Stimulated activated CD4-positive, alpha-beta T cell treated with anti-CD3 and anti-CD28 coated beads, Interleukin-1b, Interleukin-23, amount 100 ng/mL, for 48 hours (primary cell): Measurements from ENCODE around the gene PLA2G4F.

Source experiments
- DNase-seq: peaks from one replicate; pipeline ENCODE4 v3.0.0-alpha.2; 2020

The PLA2G4F gene

DNA sequence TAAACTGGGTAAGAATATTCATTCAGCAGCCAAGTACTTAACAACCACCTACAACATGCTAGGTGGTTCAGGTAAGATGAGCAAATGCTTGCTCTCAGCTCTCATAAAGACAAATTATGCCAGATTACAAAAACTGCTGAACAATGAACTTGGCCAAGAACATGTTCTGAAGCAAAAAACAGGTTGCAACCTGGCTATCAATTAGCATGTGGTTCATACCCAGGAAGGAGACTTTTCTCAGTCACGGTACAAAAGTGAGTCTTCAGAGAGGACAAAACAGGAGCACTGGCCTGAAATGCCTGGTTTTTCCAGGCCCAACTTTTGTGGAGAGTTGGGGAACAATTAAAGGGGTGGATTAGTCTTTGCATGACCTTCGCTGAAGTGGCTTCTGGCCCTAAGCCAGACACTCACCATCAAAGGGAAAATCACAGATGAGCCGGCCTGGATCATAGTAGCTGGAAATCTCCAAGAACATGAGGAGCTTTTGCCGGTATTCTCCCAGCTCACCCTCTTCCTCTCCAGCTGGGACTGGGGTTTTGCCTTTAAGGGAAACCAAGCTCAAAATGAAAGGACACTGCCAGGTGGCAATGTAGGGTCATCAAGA lies 7.6 kb upstream of the PLA2G4F start:
- no peak for DNase-seq

DNA sequence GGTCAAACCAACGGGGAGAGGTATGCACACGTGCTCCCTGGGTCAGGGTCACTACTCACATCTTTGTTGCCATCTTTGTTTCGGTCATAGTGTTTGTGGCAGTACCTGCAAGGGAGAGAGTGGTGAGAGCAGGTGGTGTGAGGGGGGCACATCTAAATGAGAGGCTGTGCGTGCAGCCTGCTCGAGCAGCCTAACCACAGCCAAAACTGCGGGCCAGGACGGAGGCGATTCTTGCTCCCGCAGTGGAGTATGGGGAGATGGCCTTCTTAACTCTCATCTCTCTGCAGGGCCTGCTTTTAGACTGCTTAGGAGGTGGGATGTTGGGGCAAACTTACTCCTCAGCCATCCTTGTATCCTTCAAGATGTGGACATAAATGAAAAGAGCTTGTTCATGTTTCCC lies 6.9 kb upstream of the PLA2G4F start:
- DNase-seq: no peak

DNA sequence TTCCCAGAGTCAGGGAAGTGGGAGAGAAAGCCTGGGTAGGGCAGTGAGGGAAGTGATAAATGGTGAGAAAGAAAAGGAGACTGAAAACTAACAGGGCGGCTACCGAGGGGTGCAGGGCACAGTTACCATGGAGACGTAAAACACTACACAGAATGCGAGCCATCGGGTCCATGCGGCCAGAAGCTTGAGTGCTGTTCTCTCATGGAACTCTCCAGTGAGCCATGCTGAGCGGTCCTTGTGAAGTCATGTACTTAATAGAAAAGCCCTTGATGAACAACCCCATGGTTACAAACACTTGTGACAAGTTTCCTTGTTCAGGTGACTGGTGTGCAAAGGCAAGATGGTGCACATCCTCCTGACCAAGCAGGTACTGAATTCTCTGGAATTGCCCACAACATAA lies 3.7 kb upstream of the PLA2G4F start:
- no peak for DNase-seq

DNA sequence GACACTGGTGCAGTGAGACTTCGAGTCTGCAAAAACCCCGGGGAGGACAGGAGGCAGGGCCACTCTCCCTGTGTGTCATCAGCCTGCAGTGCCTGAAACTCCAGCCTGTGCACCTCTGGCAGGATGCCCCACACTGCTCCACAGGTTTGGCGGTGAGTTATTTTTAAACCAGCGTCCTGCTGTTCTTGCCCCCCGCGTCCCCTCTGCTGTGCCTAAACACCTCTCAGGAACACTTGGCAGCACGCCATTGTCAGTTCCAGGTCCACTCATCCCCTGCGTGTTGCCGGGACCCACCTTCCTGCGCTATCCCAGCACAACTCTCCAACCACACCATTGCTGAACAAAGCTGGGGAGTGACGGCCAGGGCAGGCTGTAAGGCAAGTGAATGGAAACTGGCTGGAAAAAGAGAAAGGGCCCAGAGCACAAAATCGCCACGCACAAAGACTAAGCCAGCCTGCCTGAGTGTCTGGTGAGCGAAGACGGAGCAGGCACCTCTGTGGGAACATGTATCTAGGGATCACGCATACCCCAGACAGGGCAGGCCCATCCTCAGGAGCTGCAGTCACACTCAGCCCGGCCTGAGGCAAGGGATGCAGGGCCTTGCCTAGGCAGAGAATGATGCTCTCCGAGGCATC lies 3.1 kb upstream of the PLA2G4F start:
- DNase-seq: no peak

DNA sequence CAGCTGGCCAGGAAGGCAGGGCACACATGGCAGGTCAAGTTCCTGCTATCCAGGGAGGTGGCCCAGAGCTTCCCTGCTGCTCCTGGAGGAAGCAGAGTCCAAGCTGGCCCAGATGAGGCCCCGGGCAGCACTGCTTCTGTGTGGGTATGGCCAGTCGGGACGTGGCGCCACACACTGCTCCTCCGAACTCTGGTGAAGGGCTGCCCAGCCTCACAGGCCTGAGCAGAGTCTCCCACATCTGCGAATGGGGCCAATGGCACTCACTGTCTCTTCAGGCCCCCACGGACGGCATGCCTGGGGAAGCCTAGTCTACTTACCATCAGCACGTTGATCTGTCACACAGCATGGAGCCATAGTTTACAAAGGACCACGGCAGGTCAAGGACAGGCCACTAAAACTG lies 2.5 kb upstream of the PLA2G4F start:
- DNase-seq: no peak

DNA sequence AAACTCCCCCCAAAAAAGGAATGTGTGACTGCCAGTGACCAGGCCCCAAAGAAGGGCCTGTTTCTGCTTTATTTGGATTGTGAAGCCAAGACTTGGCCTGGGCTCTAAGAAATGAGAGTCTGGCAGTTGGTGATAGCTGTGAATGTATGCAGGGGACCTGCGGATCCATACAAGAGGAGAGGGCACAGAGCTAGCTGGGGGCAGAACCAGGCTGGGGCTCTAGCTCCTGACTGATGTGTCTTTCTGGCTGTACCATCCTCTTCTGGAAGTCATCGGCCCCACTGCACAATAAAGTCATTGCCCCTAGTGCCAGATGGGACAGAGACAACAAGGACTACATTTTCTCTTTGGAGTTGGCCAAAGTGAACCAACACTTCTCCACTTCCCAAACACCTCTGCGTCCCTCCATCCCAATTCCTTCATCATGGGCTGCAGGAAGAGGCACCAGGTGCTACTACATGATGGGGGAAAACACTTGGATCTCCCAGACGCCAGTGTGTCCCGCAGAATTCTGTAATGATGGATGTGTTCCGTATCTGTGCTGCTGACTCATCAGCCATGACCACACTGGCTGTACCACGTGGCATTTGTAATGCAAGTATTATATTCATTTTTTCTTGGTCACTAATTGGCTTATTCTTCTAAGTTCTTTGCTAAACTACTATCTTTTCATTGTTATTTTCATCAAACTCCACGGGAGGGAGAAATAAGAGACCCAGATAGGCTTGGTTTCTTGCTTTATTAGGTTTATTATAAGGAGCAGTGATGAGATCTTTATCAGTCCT lies 1.7 kb upstream of the PLA2G4F start:
- DNase-seq: no peak

DNA sequence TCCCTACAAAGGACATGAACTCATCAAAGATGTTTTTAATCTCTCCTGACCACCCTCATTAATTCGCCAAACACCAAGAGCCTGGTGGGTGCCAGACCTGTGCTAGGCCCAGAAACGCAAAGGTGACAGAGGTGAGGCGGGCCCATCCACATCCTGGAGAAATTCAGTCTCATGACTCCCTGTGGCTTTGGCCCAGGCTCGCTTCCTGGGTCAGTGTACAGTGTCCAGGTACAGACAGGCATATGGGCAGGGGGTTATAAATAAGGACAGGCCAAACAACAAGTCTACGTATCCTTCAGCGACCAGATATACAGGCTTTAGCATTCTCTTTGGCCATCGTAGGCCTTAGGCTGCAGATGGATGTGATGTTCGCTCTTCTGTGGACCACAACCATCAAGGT lies 945 bp upstream of the PLA2G4F start:
- DNase-seq: no peak

DNA sequence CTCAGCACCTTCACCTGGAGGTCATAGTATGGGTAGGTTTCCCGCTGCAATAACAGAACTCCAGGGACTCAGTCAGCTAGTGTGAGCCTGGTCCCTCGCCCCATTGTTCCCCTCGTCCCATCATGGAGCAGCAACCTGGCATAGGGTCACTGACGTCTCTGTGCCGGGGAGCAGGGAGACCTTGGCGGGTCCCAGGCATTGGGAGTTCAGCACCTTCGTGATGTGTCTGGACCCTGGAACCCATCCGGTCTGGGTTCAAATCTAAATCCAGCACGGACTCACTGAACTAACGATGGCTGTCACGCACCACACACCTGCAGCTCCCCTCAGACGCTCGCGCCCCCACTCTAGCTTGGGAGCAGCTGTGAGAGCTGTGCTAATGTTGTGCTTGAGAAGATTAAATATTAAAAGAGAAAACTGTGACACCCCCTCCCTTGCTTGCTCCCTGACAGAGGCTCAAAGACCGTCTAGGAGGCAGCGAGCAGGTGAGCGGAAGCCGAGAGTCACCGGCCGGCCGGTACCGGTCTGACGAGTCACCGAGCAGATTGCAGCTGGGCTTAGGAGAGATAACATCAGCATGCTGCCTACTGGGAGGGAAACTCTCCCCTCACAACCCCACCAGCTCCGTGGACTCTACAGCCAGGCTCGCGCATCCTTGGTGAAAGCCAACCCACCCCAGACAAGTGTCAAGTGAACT lies 742 bp downstream of the PLA2G4F start:
- DNase-seq: no peak

DNA sequence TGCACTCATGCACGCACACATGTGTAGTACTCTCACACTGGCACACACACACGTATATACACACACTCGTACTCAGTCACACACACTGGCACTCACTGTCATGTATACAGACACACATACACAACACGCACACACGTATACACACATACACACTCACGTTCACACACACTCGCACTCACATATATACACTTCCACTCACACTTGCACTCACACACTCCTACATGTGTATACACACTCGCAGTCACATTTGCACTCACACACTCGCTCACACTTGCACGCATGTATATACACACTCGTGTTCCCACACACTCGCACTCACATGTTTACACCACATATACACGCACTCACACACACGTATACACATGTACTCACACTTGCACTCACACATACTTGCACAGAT lies 1.5 kb downstream of the PLA2G4F start:
- no peak for DNase-seq

DNA sequence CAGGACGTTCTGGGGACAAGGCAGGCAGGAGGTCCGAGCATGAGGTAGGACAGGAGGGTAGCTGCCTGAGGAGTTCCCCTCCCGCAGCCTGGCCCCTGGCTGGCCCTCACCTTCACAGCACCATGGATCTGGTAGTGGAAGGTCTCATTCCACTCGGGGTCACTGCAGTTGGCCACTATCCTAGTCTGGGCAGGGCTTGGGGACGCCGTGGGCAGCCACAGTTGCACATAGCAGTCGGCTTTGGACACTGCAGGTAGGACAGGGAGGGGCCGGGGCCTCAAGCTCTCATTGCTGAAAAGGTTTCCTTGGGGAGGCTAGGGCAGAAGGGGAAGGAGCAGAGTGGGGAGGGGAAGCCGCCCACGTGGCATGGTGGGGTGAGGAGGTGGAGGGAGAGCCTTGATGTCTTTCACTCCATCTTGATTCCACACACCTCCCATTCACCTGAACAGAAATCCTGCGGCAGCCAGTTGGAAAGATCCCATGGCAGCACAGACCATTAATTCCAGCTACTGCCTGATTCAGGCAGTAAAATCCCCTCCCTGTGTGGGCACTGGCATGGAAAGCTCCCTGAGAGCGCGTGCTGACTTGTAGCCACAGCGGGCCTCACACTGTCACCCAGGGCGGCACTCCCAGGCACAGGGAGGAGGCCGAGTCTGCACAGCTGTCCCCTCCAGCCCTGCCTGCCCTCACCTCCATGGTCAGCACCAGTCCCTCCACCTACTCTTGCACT lies 2.1 kb downstream of the PLA2G4F start:
- DNase-seq: no peak

DNA sequence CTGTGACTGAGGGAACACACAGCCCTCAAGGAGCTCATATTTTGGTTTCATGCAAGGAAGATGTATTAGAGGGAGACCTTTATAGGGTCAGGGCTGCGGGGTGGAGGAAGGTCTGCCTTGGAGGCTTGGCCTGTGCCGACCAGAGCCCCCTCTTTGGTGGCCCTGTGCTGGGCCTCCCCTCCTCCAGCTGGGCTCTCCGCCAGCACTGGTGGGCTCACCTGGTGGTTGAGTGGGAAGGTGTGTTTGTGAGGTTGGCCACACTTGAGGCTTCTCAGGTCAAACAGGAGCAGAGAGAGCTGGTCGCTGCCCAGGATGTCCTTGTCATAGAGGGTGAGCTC lies 2.6 kb downstream of the PLA2G4F start:
- DNase-seq: no peak

DNA sequence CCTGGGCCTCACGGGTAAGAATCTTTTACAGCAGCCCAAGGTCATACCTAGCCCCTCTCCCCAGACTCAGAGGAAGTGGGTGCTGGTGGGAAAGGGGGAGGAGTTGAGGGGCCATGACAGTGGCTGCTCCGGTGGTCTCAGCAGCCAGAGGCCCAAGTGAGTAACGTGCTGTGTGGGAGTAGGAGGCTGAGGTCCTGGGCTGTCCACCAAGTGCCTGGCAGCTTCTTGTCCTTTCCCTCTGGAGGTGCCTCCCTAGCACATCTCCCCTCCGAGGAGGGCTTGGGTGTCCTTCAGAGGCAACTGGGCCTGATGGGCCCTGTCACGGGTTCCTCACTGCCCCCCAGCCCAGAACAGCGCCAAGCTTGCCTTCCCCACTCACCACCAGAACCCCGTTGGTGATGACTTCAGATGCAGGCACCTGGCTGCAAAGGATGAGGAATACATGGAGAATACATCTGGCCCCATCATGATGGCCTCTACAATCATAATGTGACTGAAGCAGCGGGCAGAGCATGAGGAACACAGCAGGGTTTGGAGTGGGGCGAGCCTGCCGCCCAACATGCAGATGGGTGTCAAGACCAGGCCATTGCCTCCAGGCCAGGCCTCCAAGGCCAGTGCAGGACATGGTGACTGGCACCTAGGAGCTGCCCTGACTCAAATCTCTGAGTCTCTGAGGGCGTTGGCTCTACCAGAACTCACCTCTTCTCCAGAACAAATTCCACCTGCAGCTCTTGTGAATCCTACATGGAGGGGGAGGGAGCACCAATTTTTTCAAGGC lies 3.3 kb downstream of the PLA2G4F start:
- DNase-seq: no peak

DNA sequence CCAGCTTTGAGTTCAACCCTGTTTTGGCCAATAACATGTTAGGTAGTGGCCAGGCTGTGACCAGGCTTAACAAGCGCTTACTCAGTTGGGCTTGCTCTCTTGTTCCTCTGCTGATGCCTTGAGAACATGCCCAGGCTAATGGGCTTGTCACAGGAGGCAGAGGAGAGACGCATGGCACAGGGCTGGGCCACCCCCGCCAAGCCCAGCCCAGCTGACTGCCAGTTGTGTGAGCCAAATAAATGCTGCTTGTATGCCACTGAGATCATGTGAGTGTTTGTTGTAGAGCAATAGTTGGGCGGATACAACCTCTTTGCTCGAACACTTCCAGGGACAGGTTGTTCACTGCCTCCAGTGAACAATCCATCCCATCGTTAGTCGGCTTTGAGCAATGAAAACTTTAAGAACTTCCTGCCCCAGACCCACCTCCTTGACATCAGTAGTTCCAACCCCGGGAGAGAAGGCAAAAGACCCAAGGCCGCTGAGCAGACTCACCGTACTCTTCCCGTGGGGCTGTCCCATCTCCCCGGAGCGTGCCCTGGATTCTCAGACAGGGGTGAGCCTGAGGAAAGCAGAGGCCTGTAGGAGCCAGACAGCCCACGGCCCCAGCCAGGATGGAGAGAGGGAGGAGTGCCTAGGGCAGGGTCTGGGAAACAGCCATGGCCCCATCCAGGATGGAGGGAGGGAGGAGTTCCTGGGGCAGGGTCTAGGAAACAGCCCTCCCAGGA lies 4.1 kb downstream of the PLA2G4F start:
- no peak for DNase-seq

DNA sequence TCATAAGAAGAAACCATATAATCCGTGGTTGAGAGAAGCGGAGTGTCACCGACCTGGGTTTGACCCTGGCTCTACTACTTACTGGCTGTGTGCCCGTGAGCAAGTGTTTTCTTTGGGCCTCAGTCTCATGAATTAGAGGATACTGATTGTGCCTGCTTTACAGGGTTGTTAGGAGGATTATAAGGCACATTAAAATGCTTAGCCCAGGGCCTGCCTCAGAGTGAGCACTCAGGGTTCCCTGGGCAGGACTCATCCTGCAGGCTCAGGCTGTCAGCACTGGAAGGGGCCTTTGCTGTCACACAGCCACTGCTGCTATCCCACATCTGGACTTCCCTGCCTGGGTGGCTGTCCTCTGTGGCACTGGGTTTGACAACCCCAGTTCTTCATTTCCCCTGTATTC lies 4.7 kb downstream of the PLA2G4F start:
- DNase-seq: no peak

DNA sequence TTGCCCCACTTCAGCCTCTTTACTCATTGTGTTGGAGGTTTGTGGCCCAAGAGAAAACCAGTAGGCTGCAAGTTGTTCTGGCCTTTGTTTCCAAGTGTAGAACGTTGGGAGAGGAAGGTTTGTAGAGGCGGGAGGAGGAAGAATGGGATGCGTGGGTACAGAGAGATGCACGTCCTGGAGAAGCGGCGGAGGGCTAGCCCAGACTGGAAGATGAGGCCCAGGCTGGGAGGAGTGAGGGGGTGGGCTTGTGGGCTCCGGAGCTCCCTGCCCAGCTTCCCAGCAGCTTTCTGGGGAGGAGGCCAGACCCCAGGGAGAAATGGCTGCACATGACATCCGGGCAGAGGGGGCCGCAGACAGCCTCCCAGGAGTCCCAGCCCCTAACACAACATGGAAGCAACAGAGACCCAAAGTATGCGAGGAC lies 5.3 kb downstream of the PLA2G4F start:
- DNase-seq: no peak

DNA sequence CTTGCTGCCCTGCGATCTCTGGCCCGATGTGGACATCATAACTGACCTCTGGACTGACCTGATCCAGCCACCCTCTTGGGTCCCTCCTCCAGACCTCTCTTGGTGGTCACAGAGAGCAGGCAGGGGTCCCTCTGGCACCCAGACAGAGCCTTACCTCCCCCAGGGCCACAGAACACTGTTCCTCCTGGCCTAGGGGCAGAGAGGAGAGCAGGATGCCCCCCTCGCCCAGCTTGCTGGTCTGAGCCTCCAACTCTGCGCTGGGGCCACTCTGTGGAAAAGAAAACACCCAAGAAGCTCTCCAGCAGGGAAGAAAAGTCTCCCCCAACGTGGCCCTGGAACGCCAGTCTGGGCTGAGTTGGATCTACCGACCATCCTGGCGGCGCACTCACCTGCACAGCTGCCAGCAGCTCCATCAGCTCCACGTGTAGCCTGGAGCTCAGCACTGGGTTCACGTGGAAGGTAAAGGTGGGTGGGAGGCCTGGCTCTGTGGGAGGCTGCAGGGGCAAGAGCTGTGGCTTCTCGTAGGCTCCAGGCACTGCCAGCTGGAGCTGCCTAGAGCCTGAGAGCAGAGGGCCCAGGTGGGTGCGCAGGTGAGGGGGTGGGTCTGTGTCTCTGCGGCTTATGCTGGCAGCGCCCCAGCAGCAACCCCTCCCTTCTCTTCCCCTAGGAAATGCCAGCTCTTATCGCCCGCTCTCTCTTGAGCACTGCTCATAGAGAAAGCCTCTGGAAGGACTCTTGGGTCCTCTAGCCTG lies 6.0 kb downstream of the PLA2G4F start:
- no peak for DNase-seq

DNA sequence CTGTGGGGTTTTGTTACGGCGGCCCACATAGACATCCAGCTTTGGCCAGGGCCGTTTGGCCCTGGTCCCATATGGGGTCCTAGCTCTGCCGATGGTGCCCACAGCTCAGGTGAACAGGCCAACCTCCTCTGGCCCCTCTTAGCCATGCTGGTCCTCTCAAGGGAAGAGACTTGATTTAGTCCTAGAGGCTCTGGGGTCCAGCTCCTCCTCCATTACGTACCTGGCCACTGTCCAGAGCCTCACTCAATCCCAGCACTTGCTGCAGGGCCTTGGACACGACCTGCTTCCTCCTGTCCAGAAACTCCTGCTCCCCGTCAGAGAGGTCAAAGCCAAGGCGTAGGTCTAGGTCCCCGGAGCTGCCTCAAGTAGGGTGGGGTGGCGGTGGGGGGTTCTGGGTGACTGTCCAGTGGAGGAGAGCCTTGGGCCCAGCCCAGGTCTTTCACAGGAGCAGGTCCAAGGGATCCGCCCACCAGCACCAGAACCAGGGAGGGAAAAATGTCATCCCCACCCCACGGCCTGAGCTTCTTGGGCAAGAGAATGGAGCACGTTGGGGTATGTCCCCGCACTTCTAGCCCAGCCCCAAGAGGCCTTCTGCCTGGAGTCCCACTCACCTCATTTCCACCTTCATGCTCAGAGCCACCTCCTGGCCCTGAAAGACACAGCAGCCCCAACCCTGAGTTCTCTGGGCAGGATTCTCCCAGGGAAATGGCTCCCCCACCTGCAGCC lies 6.8 kb downstream of the PLA2G4F start:
- DNase-seq: no peak

DNA sequence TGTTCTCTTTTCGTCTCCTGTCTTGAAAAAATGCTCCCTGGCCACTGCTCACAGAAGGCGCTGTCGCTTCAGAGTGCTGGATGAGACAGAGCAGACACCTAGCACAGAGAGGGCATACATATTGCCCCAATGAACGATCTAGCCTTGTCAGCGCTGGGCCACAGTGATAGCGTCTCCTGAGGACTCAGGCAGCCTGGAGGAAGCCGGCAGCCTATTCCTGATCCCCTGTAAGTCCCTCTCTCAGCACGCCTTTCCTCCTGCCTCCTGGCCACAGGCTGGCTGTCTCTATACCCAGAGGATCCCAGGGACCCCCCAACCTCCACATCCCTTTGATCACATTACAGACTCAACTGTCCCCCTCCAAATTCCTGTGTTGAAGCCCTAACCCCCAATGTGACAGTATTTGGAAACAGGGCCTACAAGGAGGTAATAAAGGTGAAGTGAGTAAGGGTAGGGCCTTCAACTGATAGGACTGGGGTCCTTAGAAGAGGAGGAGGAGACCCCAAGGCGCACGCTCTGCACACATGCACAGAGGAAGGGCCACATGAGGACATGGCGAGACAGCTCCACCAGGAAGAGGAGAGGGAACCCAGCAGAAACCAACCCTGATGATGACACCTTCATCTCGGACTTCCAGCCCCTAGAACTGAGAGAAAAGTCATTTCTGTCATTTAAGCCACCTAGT lies 7.5 kb downstream of the PLA2G4F start:
- DNase-seq: no peak

DNA sequence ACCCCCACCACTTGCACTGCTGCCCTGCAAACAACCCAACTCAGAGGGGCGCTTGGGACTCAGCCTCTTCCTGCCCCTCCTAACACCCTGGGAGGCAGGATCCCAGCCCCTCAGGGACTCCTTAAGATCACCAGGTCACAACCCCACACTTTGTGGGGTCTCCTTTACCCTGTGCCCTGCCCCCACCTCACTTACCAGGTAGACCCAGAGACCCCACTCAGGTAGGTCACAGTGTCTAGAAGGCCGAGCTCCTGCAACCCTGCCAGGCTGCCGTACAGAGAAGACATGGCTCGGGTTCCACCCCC lies 9.1 kb downstream of the PLA2G4F start:
- no peak for DNase-seq
